ENCODE results near the gene AGL.

AGL gene

DNA sequence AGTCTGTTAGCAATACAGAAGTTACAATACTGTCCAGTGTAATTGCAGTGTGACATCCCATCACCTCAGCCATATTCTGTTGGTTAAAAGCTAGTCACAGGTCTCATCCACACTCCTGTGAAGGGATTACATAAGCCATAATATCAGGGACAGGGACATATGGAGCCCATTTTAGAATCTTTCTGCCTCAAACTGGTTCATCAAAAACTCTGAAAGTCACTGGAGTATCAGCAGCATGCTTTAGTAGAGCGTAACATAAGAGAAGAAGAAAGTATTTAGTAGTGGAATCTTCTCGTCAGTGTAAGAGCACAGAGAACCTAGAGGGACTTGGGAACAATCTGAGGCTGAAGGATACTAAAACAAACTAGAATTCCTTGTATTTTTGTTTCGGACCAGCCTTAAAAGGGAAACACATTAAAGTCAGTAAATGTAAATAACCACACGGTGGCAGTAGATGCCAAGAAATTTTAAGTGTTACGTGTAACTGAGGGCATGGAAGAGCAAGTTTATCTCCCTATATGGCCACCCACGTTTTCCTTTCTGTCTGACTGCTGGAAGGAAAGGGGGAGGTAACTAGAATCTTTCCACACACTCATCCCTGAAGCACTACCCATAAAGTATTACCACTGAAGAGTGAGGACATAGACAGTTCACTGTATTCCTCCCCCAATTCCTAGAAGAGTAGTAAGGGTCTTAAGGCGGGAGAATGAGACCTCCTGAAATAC is 41.6 kb upstream of the AGL start (continued):
- TF ChIP-seq, protein P1, sequence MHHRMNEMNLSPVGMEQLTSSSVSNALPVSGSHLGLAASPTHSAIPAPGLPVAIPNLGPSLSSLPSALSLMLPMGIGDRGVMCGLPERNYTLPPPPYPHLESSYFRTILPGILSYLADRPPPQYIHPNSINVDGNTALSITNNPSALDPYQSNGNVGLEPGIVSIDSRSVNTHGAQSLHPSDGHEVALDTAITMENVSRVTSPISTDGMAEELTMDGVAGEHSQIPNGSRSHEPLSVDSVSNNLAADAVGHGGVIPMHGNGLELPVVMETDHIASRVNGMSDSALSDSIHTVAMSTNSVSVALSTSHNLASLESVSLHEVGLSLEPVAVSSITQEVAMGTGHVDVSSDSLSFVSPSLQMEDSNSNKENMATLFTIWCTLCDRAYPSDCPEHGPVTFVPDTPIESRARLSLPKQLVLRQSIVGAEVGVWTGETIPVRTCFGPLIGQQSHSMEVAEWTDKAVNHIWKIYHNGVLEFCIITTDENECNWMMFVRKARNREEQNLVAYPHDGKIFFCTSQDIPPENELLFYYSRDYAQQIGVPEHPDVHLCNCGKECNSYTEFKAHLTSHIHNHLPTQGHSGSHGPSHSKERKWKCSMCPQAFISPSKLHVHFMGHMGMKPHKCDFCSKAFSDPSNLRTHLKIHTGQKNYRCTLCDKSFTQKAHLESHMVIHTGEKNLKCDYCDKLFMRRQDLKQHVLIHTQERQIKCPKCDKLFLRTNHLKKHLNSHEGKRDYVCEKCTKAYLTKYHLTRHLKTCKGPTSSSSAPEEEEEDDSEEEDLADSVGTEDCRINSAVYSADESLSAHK (tag by site-specific recombination; IDR thresholded peaks at IDR 0.05) = no peak
- TF ChIP-seq ZNF530 (tag by site-specific recombination; IDR thresholded peaks at IDR 0.05; ENCODE audit: low read depth) = no peak
- TF ChIP-seq ZNF335 (tag by site-specific recombination; conservative IDR thresholded peaks at IDR 0.05) = 0 out of 2 replicates have a peak, but pooled peaks have one; percentile 16
- TF ChIP-seq, protein P2, sequence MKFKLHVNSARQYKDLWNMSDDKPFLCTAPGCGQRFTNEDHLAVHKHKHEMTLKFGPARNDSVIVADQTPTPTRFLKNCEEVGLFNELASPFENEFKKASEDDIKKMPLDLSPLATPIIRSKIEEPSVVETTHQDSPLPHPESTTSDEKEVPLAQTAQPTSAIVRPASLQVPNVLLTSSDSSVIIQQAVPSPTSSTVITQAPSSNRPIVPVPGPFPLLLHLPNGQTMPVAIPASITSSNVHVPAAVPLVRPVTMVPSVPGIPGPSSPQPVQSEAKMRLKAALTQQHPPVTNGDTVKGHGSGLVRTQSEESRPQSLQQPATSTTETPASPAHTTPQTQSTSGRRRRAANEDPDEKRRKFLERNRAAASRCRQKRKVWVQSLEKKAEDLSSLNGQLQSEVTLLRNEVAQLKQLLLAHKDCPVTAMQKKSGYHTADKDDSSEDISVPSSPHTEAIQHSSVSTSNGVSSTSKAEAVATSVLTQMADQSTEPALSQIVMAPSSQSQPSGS (tag by site-specific recombination; IDR thresholded peaks at IDR 0.05; ENCODE audit: low read depth) = no peak
- no peak for TF ChIP-seq ZNF785 (tag by site-specific recombination; IDR thresholded peaks at IDR 0.05)
- 0 out of 2 replicates have a peak, but pooled peaks have one; percentile 47 for TF ChIP-seq ZNF501 (tag by site-specific recombination; IDR thresholded peaks at IDR 0.05)
- no peak for TF ChIP-seq ZNF426 (tag by site-specific recombination; IDR thresholded peaks at IDR 0.05)
- TF ChIP-seq ZNF2 (tag by site-specific recombination; IDR thresholded peaks at IDR 0.05) = peak; percentile 57; the same call in 1 of the 2 replicates
- no peak for TF ChIP-seq ZNF561 (tag by site-specific recombination; IDR thresholded peaks at IDR 0.05; ENCODE audit: borderline replicate concordance)
- TF ChIP-seq GLIS1 (tag by site-specific recombination; IDR thresholded peaks at IDR 0.05) = peak; percentile 63; the same call in 1 of the 2 replicates
- TF ChIP-seq, protein P3, sequence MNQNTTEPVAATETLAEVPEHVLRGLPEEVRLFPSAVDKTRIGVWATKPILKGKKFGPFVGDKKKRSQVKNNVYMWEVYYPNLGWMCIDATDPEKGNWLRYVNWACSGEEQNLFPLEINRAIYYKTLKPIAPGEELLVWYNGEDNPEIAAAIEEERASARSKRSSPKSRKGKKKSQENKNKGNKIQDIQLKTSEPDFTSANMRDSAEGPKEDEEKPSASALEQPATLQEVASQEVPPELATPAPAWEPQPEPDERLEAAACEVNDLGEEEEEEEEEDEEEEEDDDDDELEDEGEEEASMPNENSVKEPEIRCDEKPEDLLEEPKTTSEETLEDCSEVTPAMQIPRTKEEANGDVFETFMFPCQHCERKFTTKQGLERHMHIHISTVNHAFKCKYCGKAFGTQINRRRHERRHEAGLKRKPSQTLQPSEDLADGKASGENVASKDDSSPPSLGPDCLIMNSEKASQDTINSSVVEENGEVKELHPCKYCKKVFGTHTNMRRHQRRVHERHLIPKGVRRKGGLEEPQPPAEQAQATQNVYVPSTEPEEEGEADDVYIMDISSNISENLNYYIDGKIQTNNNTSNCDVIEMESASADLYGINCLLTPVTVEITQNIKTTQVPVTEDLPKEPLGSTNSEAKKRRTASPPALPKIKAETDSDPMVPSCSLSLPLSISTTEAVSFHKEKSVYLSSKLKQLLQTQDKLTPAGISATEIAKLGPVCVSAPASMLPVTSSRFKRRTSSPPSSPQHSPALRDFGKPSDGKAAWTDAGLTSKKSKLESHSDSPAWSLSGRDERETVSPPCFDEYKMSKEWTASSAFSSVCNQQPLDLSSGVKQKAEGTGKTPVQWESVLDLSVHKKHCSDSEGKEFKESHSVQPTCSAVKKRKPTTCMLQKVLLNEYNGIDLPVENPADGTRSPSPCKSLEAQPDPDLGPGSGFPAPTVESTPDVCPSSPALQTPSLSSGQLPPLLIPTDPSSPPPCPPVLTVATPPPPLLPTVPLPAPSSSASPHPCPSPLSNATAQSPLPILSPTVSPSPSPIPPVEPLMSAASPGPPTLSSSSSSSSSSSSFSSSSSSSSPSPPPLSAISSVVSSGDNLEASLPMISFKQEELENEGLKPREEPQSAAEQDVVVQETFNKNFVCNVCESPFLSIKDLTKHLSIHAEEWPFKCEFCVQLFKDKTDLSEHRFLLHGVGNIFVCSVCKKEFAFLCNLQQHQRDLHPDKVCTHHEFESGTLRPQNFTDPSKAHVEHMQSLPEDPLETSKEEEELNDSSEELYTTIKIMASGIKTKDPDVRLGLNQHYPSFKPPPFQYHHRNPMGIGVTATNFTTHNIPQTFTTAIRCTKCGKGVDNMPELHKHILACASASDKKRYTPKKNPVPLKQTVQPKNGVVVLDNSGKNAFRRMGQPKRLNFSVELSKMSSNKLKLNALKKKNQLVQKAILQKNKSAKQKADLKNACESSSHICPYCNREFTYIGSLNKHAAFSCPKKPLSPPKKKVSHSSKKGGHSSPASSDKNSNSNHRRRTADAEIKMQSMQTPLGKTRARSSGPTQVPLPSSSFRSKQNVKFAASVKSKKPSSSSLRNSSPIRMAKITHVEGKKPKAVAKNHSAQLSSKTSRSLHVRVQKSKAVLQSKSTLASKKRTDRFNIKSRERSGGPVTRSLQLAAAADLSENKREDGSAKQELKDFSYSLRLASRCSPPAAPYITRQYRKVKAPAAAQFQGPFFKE (tag by site-specific recombination; IDR thresholded peaks at IDR 0.05; ENCODE audit: borderline replicate concordance) = no peak
- TF ChIP-seq ZNF311 (tag by site-specific recombination; IDR thresholded peaks at IDR 0.05; ENCODE audit: borderline replicate concordance) = no peak
- peak; percentile 64 for TF ChIP-seq ZFHX2 (tag by site-specific recombination; conservative IDR thresholded peaks at IDR 0.05)
- TF ChIP-seq PRDM1 (tag by site-specific recombination; IDR thresholded peaks at IDR 0.05) = peak; percentile 42; the same call in 1 of the 2 replicates
- peak; percentile 59; the same call in 1 of the 2 replicates for TF ChIP-seq EGR2 (tag by site-specific recombination; IDR thresholded peaks at IDR 0.05; ENCODE audit: low read depth)
- peak; percentile 38; the same call in 1 of the 2 replicates for TF ChIP-seq ZNF660 (tag by site-specific recombination; IDR thresholded peaks at IDR 0.05)
- no peak for TF ChIP-seq KLF9 (tag by site-specific recombination; IDR thresholded peaks at IDR 0.05; ENCODE audit: low read depth)
- no peak for TF ChIP-seq ZNF768 (tag by site-specific recombination; IDR thresholded peaks at IDR 0.05)
- no peak for TF ChIP-seq ZNF23 (tag by site-specific recombination; IDR thresholded peaks at IDR 0.05; ENCODE audit: borderline replicate concordance)
